PC-3 (cell line): ENCODE data around the gene CREBBP. TPM values are rescaled to one million over a fixed set of nuclear protein-coding genes. Genes with fewer than 3 reads are reported as not detected.

Experiments used
- ATAC-seq: fragments of 200-7000 bp; cut with Tn5 transposase; 2 replicates; pipeline ENCODE4 v1.9.1; 2020; ENCODE audit warnings: mild to moderate bottlenecking, moderate library complexity
- BruUV-seq: library from RNA; stranded (reverse); fragments of 400-500 nt; replicated peaks from 2 replicates; lab custom pipeline; 2021; lab: Mats Ljungman, UMichigan
- CTCF ChIA-PET: fragments of 300-600 bp; sonication (Branson Sonifier 250); formaldehyde crosslinking; loops from one replicate; lab custom pipeline; 2022; ENCODE audit warnings: antibody characterized with exemption; lab: Charles Lee
- POLR2A ChIA-PET: fragments of 300-600 bp; sonication (Branson Sonifier 250); formaldehyde crosslinking; loops from one replicate; lab custom pipeline; 2022; ENCODE audit warnings: antibody characterized with exemption; ENCODE audit not compliant: unreplicated experiment; lab: Charles Lee
- DNase-seq: peaks from one replicate; pipeline ENCODE4 v3.0.0-alpha.2; 2015
- H2AFZ ChIP-seq: fragments of 300-600 bp; sonication (generic); 2 replicates; pipeline ENCODE4 v1.6.0; 2016; ENCODE audit warnings: antibody characterized with exemption, low read length
- H3F3A ChIP-seq: fragments of 300-600 bp; sonication (generic); one replicate; pipeline ENCODE4 v1.6.0; 2017; ENCODE audit warnings: antibody characterized with exemption, low read length, control low read depth, mild to moderate bottlenecking; ENCODE audit not compliant: unreplicated experiment
- H3K27ac ChIP-seq: fragments of 300-600 bp; sonication (generic); 2 replicates; pipeline ENCODE4 v1.5.1; 2016; ENCODE audit warnings: mild to moderate bottlenecking, low read length
- H3K27me3 ChIP-seq: fragments of 300-600 bp; sonication (generic); 2 replicates; pipeline ENCODE4 v1.6.1; 2016; ENCODE audit warnings: low read length, mixed read lengths
- H3K36me3 ChIP-seq: fragments of 300-600 bp; sonication (generic); 2 replicates; pipeline ENCODE4 v1.6.1; 2016; ENCODE audit warnings: low read depth, mixed run types, low read length, mixed read lengths
- H3K4me1 ChIP-seq: fragments of 300-600 bp; sonication (generic); 2 replicates; pipeline ENCODE4 v1.5.1; 2016; ENCODE audit warnings: low read length; ENCODE audit not compliant: insufficient read depth
- H3K4me2 ChIP-seq: fragments of 300-600 bp; sonication (generic); 2 replicates; pipeline ENCODE4 v1.6.0; 2016; ENCODE audit warnings: low read length
- H3K4me3 ChIP-seq: fragments of 300-600 bp; sonication (generic); 2 replicates; pipeline ENCODE4 v1.5.1; 2016; ENCODE audit warnings: mild to moderate bottlenecking, low read length, mixed read lengths
- H3K79me2 ChIP-seq: fragments of 300-600 bp; sonication (generic); 2 replicates; pipeline ENCODE4 v1.6.1; 2017; ENCODE audit warnings: low read length, mixed read lengths
- H3K9ac ChIP-seq: fragments of 300-600 bp; sonication (generic); 2 replicates; pipeline ENCODE4 v1.6.0; 2016; ENCODE audit warnings: mild to moderate bottlenecking, low read length
- H3K9me2 ChIP-seq: fragments of 300-600 bp; sonication (generic); replicated peaks from 2 replicates; pipeline ENCODE4 v1.6.1; 2016; ENCODE audit warnings: mixed run types, low read length, mixed read lengths
- H3K9me3 ChIP-seq: fragments of 300-600 bp; sonication (generic); 2 replicates; pipeline ENCODE4 v1.6.1; 2016; ENCODE audit warnings: low read length, mixed read lengths
- H4K20me1 ChIP-seq: fragments of 300-600 bp; sonication (generic); 2 replicates; pipeline ENCODE4 v1.6.1; 2016; ENCODE audit warnings: low read length, mixed read lengths
- EZH2 ChIP-seq: fragments of 300-600 bp; sonication (generic); IDR thresholded peaks from one replicate; pipeline ENCODE4 v1.6.1; 2017; ENCODE audit warnings: antibody characterized with exemption, mild to moderate bottlenecking, low read length; ENCODE audit not compliant: unreplicated experiment
- EZH2phosphoT487 ChIP-seq: fragments of 300-600 bp; sonication (generic); IDR thresholded peaks from 2 replicates; pipeline ENCODE4 v1.6.1; 2018; ENCODE audit warnings: mild to moderate bottlenecking, antibody characterized with exemption, low read length, borderline replicate concordance
- intact Hi-C: fragments of 100-400 bp; cut with micrococcal nuclease; formaldehyde crosslinking; loops from 2 replicates; pipeline ENCODE4 v1.9.0; 2023
- total RNA-seq: library from RNA; depleted of rRNA; stranded (reverse); fragments of >200 nt; gene quantifications from 2 replicates; pipeline ENCODE4 v1.2.3, GENCODE V29; 2014
- TF ChIP-seq, protein P1 (sequence below): fragments of 300-600 bp; sonication (generic); conservative IDR thresholded peaks from 2 replicates; pipeline ENCODE4 v1.5.1; 2017; ENCODE audit warnings: antibody characterized with exemption, low read depth, mild to moderate bottlenecking, low read length

Gene CREBBP
- total RNA-seq, 1 experiment from 2014 or later, result 21.9 TPM

DNA sequence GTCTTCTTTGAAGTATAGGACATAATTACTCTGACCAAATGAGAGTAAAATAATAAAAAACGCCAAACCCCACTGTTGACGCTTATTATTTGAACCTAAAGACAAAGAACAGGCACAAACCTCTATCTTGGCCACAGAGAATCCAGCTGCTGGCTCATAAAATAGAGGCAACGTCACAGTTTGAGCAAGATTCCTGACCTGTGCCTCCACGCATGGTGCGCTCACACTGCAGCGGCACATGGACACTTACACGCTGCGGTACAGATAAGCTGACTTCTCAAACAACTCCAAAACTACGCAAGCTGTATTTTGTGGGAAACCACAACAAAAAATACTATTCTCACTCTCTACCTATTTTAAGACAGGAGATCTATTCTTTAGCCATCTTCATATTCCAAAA lies 124.4 kb downstream of the CREBBP start:
- intact Hi-C loops, result no loop called here
- Histone ChIP-seq H3K4me2 (no peak overlapping the region), H3K9me3 (no peaks in the 10 kb centered on the region), H2AFZ (no peak overlapping the region), H3K27me3 (no peaks in the 10 kb centered on the region), H3K9me2 (no peaks in the 10 kb centered on the region), H3K27ac (no peak overlapping the region), H3K36me3 (no peaks in the 10 kb centered on the region; the same call in 1 of the 2 replicates), H3F3A (no peaks in the 10 kb centered on the region), H3K79me2 (no peaks in the 10 kb centered on the region), H4K20me1 (no peaks in the 10 kb centered on the region), H3K4me1 (no peaks in the 10 kb centered on the region), H3K4me3 (no peak overlapping the region), H3K9ac (no peak overlapping the region)
- TF ChIP-seq EZH2 (no peak), EZH2phosphoT487 (no peak)
- TF ChIP-seq, protein P1, sequence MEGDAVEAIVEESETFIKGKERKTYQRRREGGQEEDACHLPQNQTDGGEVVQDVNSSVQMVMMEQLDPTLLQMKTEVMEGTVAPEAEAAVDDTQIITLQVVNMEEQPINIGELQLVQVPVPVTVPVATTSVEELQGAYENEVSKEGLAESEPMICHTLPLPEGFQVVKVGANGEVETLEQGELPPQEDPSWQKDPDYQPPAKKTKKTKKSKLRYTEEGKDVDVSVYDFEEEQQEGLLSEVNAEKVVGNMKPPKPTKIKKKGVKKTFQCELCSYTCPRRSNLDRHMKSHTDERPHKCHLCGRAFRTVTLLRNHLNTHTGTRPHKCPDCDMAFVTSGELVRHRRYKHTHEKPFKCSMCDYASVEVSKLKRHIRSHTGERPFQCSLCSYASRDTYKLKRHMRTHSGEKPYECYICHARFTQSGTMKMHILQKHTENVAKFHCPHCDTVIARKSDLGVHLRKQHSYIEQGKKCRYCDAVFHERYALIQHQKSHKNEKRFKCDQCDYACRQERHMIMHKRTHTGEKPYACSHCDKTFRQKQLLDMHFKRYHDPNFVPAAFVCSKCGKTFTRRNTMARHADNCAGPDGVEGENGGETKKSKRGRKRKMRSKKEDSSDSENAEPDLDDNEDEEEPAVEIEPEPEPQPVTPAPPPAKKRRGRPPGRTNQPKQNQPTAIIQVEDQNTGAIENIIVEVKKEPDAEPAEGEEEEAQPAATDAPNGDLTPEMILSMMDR, result no peak
- POLR2A ChIA-PET, result no interaction called here
- BruUV-seq, result no TSS peak
- CTCF ChIA-PET, result no interaction called here
- DNase-seq (no peak), ATAC-seq (no peak)

DNA sequence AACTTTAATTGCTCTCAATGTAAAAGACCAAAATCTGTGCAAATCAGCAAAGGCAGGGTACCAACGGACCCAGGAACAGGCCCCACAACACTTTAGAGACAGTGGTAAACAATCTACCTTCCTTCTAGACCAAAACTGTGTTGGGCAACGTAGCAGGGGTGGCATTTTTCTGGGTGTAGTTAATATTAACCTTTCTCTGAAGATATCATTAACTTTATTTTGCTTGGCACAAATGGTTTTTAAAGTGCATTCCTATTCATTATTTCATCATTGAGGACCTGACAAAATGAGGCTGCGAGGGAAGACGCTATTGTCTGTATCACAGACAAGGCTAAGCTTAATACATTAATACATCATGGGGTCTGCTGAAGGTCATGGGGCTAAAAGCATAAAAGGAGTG lies 125.3 kb downstream of the CREBBP start:
- CTCF ChIA-PET, result no interaction called here
- BruUV-seq, result no TSS peak
- H3K4me1 ChIP-seq, result no peaks in the 10 kb centered on the region

DNA sequence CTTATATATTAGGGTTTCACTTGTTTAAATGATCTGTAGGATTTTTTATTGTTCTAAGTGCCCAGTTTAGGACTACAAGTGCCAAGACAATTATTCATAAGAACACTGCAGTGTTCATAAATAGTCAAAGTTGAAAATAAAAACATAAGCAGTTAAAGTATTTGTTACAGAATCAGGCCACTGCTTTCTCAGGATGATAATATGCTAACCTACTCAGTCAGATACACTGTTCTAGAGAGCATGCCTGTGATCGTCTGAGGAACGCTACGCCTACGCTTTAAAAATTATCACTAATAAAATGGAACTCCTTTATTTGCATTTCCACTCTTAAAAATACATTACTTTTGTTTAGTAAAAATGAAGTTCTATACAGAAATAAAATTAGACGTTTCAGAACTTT lies 125.7 kb downstream of the CREBBP start:
- H3K9me2 ChIP-seq, result no peaks in the 10 kb centered on the region
- CTCF ChIA-PET, result no interaction called here
- ATAC-seq (no peak), DNase-seq (no peak)
- POLR2A ChIA-PET, result no interaction called here
- H3K27ac ChIP-seq, result no peak overlapping the region
- no peak overlapping the region for H2AFZ ChIP-seq
- H4K20me1 ChIP-seq, result no peaks in the 10 kb centered on the region
- H3K9me3 ChIP-seq, result no peaks in the 10 kb centered on the region
- no peak overlapping the region for H3K4me3 ChIP-seq
- H3K36me3 ChIP-seq, result no peaks in the 10 kb centered on the region; the same call in 1 of the 2 replicates
- no peaks in the 10 kb centered on the region for H3K79me2 ChIP-seq
- no TSS peak for BruUV-seq
- H3K4me1 ChIP-seq, result no peaks in the 10 kb centered on the region
- TF ChIP-seq EZH2 (no peak), EZH2phosphoT487 (no peak)
- TF ChIP-seq, protein P1, result no peak
- no peaks in the 10 kb centered on the region for H3K27me3 ChIP-seq
- intact Hi-C loops, result no loop called here
- H3F3A ChIP-seq, result no peaks in the 10 kb centered on the region
- no peak overlapping the region for H3K9ac ChIP-seq
- no peak overlapping the region for H3K4me2 ChIP-seq

More for the DNA sequence above, 125.3 kb downstream of the CREBBP start:
- no peak for TF ChIP-seq EZH2phosphoT487
- TF ChIP-seq, protein P1, result no peak
- TF ChIP-seq EZH2, result no peak
- DNase-seq, result no peak
- H3K79me2 ChIP-seq, result no peaks in the 10 kb centered on the region
- no peak overlapping the region for H2AFZ ChIP-seq
- no peaks in the 10 kb centered on the region for H3K9me2 ChIP-seq
- H3K4me2 ChIP-seq, result no peak overlapping the region
- H3K4me3 ChIP-seq, result no peak overlapping the region
- no peak for ATAC-seq
- H4K20me1 ChIP-seq, result no peaks in the 10 kb centered on the region
- no peaks in the 10 kb centered on the region for H3K27me3 ChIP-seq
- no peaks in the 10 kb centered on the region for H3F3A ChIP-seq
- intact Hi-C loops, result no loop called here
- H3K9me3 ChIP-seq, result no peaks in the 10 kb centered on the region
- no peaks in the 10 kb centered on the region; the same call in 1 of the 2 replicates for H3K36me3 ChIP-seq
- H3K9ac ChIP-seq, result no peak overlapping the region
- H3K27ac ChIP-seq, result no peak overlapping the region
- POLR2A ChIA-PET, result no interaction called here
